NCI-H774 (cell line): ENCODE results near the gene STAC3.

Source experiments
- DNase-seq: peaks from one replicate; lab custom pipeline; 2025; lab: John Stamatoyannopoulos, UW

STAC3 gene

GRCh38 chr12:57210461-57210860, 40.5 kb downstream of the STAC3 start:
- no peak for DNase-seq

GRCh38 chr12:57209916-57210315, 41.1 kb downstream of the STAC3 start:
- no peak for DNase-seq

DNA sequence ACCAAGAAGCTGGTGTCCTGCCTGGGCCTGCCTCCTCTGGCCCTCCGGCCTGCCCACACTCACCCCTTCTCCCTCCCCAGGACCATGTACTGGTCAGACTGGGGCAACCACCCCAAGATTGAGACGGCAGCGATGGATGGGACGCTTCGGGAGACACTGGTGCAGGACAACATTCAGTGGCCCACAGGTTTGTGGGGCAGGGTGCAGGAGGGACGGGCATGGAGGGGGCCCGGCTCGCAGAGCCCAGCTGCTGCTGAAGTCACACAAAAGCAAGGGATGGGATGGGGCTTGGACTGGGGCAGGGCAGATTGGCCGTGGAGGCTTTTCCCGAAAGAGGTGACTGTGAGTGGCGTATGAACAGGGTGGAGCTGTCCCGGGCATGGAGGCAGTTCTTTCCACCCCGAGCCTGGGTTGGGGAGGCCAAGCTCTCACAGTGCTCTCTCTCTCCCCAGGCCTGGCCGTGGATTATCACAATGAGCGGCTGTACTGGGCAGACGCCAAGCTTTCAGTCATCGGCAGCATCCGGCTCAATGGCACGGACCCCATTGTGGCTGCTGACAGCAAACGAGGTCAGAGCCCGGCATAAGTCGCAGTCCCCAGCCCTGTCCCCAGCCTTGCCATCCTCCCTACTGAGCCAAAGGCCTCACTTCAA, 42.2 kb downstream of the STAC3 start:
- DNase-seq = no peak

GRCh38 chr12:57207731-57208630, 43.0 kb downstream of the STAC3 start:
- no peak for DNase-seq

GRCh38 chr12:57205931-57206330, 45.1 kb downstream of the STAC3 start:
- no peak for DNase-seq

DNA sequence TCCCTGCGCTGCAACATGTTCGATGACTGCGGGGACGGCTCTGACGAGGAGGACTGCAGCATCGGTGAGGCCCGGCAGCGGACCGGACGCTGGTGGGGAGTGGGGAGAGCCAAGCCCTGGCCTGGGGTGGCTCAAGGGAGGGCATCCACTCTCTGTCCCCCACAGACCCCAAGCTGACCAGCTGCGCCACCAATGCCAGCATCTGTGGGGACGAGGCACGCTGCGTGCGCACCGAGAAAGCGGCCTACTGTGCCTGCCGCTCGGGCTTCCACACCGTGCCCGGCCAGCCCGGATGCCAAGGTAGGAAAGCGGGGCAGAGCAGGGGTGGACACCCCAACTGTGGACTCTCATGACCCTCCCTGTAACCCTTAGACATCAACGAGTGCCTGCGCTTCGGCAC, 45.8 kb downstream of the STAC3 start:
- no peak for DNase-seq

GRCh38 chr12:57204454-57204853, 46.5 kb downstream of the STAC3 start:
- DNase-seq = no peak

DNA sequence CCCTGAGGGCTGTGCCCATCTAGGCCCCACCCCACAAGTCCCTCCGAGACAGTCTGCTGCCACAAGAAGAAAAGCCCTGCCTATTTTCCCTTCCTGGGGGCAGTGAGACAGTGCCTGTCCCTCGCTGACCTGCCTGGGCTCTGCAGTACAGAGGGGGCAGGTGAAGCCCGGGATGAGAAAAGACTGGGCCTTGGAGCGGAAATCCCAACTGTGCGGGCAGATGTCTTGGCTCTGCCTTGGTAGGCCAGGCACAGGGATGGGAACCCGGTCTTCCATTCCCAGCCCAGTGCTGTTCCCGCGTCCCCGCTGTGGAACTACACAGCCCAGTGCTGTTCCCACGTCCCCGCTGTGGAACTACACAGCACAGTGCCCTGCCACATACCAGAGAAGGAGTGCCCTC, 47.2 kb downstream of the STAC3 start:
- DNase-seq = no peak

GRCh38 chr12:57203201-57203600, 47.8 kb downstream of the STAC3 start:
- no peak for DNase-seq

DNA sequence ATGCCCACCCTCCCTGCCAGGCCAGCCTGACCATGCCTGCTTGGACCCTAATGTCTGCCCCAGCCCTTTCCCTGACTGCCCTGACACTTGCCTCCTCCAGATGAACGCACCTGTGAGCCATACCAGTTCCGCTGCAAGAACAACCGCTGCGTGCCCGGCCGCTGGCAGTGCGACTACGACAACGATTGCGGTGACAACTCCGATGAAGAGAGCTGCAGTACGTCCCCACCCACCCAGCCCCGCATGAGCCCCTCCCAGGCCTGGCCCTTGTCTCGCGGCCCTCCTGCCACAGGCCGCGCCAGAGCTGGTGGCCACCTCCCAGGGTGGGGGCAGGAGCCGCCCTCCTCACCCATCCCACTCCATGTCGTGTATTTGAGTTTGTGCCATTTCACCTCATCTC, 48.7 kb downstream of the STAC3 start:
- DNase-seq = no peak

GRCh38 chr12:57201631-57202030, 49.4 kb downstream of the STAC3 start:
- DNase-seq = no peak

DNA sequence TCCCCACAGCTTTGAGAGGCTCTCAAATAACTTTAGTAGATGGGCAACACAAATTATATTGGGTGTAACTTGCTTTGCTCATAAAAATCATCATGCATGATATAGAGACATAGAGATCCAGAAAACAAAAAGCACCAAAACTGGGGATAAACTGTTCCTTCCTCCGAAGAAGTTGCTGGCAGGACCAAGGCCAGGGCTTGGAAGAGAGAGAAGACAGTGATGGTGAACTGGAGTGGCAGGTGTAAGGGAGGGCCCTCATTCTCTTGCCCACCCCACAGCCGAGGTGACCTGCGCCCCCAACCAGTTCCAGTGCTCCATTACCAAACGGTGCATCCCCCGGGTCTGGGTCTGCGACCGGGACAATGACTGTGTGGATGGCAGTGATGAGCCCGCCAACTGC, 49.8 kb downstream of the STAC3 start:
- DNase-seq = no peak

- no peak for DNase-seq
These were observed 50.5 kb downstream of the STAC3 start for GRCh38 chr12:57200497-57200896.

GRCh38 chr12:57199191-57199590, 51.8 kb downstream of the STAC3 start:
- DNase-seq = no peak

GRCh38 chr12:57198329-57198728, 52.7 kb downstream of the STAC3 start:
- no peak for DNase-seq

DNA sequence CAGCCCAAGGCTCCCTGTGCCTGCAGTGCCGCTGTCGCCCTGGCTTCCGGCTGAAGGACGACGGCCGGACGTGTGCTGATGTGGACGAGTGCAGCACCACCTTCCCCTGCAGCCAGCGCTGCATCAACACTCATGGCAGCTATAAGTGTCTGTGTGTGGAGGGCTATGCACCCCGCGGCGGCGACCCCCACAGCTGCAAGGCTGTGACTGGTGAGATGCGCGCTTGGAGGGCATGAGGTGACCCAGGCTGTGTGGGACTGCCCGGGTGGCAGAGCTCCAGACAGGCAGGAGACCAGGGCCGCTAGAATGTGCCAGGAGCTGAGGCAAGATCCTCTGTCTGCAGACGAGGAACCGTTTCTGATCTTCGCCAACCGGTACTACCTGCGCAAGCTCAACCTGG, 54.0 kb downstream of the STAC3 start:
- DNase-seq = no peak

DNA sequence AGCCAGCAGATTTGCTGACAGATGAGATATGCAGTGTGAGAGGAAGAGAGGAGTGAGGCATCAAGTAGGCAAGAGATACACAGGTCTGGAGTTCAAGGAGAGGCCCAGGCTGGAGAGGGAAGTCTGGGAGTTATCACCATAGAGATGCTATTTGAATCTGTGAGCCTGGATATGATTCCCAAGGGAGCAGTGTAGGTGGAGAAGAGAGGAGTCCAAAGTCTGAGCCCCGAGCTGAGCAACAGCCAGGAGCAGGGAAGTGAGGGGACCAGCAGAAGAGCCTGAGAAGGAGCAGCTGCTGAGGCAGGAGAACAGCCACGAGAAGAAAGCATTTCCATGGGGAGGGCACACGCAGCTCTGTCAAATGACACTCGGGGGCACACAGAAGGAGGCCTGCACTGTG, 54.5 kb downstream of the STAC3 start:
- DNase-seq = no peak

DNA sequence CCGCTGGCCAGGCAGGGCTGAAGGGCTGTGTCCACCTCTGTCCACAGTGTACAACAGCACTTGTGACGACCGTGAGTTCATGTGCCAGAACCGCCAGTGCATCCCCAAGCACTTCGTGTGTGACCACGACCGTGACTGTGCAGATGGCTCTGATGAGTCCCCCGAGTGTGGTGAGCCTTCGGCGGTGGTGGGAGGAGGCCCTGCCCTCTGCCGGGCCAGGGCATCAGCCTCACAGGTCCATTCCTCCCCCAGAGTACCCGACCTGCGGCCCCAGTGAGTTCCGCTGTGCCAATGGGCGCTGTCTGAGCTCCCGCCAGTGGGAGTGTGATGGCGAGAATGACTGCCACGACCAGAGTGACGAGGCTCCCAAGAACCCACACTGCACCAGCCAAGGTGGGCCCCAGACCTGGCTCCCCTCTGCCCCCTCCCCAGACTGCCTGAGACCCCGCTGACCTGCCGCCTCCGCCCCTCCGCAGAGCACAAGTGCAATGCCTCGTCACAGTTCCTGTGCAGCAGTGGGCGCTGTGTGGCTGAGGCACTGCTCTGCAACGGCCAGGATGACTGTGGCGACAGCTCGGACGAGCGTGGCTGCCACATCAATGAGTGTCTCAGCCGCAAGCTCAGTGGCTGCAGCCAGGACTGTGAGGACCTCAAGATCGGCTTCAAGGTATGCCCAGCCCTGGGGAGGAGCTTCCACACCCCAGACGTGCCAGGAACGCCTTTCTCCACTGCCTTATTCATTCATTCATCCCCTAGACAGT, 55.2 kb downstream of the STAC3 start:
- DNase-seq = no peak

GRCh38 chr12:57195186-57195585, 55.8 kb downstream of the STAC3 start:
- DNase-seq = no peak

DNA sequence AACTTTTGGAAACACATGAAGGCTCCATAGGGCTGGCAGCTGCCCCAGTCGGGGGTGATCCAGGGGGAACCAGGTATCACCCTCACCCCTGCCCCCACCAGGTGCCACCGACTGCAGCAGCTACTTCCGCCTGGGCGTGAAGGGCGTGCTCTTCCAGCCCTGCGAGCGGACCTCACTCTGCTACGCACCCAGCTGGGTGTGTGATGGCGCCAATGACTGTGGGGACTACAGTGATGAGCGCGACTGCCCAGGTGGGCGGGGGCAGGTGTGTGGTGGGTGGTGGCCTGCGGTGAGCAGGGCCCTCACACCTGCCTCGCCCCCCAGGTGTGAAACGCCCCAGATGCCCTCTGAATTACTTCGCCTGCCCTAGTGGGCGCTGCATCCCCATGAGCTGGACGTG, 56.7 kb downstream of the STAC3 start:
- no peak for DNase-seq

DNA sequence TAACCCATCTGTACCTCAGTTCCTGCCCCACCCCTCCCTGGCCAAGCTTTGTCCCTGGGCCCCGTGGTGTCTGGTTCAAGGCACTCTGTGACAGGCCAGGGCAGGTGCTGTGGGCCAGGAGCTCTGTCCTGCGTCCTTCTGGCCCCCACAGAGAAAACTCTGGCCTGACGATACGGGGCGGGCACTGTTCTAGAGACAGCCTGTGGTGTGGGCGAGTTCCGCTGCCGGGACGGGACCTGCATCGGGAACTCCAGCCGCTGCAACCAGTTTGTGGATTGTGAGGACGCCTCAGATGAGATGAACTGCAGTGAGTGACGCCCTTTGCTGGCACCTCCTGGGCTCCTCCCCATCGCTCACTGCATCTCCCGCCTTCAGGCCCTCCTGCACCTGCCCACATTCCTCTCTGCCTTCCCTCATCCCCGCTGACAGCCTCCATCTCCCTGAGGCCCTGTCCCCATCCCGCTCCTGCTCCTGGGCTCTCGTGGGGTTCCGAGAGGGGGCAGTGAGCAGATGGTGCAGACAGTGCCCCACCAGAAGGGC, 57.2 kb downstream of the STAC3 start:
- DNase-seq = no peak
